Umbilical cord (tissue), 2 donors: ENCODE data around the gene LUC7L2. TPM values are rescaled to one million over a fixed set of nuclear protein-coding genes. Genes with fewer than 3 reads are reported as not detected.
"Not testable (repeated sequence)": the region's sequence is repeated elsewhere in the genome, so short reads cannot be mapped to it uniquely, and the experiment has no call there.

Experiments used
- DNase-seq: peaks from one replicate; pipeline ENCODE4 v3.0.0-alpha.2; 2015; ENCODE audit warnings: low spot score
- total RNA-seq: library from RNA; depleted of rRNA; stranded (reverse); fragments of >200 nt; gene quantifications from one replicate; pipeline ENCODE4 v1.2.3, GENCODE V29; 2014; ENCODE audit warnings: low replicate concordance; ENCODE audit not compliant: insufficient read depth

The LUC7L2 gene
- total RNA-seq, 1 donor from 2014 or later = 42.4 TPM

DNA sequence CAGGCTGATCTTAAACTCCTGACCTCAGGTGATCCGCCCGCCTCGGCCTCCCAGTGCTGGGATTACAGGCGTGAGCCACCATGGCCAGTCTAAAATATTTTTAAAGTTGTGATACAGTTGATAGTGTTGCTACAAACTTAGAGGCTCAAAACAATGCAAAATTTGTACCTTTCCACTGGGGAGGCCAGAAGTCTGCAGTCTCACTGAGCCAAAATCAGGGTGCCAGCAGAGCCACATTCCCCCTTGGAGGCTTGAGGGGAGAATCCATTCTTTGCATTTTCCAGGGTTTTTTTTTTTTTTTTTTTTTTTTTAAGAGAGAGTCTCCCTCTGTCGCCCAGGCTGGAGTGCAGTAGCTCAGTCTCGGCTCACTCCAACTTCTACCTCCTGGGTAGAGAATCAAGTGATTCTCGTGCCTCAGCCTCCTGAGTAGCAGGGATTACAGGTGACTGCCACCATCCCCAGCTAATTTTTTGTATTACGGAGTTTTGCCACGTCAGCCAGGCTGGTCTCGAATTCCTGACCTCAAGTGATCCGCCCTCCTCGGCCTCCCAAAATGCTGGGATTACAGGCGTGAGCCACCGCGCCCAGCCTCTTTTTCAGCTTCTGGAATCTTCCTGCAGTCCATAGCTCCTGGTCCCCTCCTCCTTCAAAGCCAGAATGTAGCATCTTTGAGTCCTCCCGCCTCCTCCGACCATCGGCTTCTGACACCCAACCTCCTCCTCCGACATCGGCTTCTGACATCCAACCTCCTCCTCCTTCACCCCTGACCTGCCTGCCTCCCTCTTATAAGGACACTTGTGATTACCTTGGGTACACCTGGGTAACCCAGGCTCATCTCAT, 86.6 kb downstream of the LUC7L2 start:
- no peak for DNase-seq

DNA sequence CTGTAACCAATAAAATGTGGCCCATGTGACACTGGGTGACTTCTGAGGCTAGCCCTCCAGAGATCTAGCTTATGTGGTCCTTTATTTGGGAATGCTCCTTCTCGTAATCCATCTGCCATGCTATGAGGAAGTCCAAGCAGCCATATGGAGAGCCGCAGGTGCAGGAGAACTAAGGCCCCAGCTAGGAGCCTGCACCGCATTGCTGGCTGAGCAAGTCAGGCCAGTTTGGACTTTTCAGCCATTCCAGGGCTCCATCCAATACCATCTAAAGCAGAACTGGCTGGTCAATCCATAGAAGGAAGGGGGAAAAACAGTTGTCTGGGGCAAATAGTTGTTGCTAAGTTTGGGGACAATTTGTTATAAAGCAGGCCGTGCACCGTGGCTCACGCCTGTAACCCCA, 91.2 kb downstream of the LUC7L2 start:
- no peak for DNase-seq

DNA sequence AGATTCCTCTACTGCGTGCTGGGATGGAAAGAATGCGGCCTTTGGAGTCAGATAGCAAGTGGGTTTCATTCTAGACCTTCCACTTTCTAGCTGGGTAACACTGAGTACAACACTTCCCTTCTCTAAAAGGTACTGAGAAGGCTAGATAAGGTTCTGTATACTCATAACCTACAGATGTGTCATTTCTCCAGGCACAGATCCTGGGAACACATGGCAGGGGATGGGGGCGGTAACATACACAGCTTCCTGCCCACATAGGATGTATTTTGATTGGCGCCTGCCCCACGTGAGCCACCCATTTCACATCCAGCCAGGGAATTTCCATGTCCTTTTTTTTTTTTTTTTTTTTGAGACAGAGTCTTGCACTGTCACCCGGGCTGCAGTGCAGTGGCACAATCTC, 91.9 kb downstream of the LUC7L2 start:
- no peak for DNase-seq

DNA sequence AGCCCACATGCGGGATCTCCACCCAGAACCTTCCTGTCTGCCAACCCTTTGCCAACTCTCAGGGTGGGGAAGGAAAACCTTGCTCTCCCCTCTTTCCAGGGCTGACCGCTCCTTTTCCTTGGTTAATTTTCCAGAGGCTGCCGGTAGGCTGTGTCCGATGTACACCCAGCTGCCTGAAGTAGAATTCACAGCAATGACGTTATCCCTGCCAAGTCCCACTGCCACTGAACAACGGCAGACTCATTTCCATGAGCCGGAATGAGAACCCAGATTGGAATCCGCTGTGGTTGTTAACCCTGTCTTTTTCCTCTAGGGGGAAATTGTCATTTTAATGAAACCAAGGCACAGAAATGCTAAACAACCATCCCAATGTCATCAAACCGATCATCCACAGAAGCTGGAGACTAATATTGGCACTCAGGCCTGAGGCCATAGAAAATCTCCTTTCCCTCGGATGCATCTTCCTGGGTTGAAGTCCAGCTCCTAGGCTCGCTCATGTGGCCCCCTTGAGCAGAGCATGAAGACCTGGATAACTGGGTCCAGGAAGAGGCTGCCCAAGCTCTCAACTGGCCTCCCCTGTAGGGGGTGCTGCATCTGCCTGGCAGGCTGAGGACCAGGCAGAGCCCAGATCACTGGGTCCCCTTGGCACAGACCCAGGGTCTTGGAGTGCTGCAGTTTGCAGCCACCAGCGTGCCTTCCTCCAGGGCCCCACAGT, 93.4 kb downstream of the LUC7L2 start:
- DNase-seq = peak; percentile 29

DNA sequence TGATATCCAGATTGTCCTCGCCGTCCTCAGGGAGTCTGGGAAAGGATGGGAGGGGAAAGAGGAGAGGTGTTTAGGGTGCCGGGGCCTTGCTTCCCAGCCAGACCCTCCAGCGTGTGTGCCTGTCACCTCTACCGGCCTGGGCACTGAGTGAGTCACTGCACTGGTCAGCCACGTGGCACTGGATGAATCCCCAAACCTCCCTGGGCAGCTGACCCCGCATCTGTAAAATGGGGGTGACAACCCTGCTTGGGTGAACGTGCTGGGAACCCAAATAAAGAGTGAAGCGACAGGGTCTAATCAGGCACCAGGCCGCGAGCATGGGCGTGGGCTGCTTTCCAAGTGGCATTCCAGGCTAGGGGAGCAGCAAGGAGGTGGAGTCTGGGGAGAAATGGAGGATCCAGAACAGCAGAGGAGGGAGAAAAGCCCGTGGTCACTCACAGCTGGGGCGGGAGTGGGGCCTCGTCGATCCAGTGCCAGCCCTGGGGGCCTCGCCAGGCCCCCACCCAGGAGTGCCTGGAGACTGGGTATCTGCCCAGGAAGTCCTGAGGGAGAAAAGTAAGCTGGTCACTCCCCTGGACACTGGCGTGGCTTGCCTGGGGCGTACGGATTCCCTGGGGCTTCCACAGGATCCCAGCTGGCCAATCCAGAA, 94.1 kb downstream of the LUC7L2 start:
- no peak for DNase-seq

DNA sequence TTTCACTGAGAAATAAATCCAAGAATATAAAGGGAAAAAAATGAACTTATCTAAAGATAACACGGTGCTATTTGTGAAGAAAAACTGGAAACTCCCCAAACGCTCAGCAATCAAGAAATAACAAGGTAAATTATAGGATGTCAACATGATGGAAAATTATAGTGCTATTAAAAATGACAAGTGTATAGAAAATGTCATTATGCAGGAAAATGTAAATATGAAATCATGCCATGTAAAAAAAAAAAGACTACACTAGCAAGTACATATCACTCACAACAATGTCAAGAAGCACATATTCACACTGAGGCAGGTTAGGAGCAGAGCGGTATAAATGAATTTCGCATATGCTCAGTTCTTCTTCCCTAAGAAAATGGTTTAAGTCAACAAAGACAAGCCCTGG, 96.1 kb downstream of the LUC7L2 start:
- no peak for DNase-seq

DNA sequence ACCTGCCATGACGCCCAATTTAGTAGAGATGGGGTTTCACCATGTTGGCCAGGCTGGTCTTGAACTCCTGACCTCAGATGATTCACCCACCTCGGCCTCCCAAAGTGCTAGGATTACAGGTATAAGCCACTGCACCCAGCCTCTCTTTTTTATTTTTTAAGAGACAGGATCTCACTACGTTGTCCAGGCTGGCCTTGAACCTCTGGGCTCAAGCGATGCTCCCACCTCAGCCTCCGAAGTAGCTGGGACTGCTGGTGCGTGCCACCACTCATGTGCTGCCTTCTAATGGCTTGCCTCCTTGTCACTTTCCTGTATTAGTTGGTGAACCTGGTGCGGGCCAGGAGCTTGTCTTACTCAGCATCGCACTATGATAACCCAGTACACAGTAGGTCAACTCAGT, 96.8 kb downstream of the LUC7L2 start:
- no peak for DNase-seq

DNA sequence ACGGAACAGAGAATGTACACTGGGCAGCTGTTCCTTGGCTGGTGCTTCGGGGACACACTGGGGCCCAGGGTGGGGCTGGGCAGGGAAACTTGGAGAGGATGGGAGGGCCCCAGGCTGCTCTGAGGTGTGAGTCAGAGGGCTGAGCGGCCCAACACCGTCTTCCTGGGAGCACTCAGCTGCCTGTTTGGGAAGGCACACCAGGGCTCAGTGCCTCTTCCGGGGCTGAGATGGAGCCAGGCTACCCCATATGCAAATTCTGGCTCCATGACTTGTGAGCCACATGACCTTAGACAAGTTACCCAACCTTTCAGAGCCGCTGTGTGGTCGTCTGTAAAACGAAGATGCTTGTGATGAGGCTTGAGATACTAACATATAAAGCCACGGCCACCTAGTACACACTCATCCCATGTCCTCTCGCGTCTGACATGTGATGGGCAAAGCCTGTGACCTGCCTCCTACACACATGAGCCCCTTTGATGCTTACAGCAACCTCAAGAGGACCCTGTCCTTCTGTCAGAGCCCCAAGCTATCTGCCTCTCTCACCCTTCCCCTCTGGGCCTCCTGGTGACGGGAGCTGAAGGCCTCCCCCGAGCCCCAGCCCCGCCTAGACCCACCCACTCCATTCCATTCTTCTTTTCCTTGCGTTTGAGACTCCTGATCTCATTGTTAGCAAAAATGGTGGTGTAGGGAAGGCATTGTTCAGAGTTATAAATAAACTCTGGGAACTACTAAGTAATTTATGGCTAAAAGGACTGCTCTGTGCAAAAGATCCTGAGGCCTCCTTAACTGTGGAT, 97.7 kb downstream of the LUC7L2 start:
- DNase-seq = no peak

DNA sequence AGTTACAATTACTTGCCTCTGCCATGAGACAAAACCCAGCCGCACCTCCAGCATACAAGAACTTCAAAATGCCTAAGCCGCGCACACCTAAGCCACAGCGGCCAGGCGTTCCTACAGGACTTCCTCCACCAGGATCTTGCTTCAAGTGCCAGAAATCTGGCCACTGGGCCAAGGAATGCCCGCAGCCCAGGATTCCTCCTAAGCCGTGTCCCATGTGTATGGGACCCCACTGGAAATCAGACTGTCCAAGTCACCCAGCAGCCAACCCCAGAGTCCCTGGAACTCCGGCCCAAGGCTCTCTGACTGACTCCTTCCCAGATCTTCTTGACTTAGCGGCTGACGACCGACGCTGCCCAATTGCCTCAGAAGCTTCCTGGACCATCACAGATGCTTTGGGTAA, 103.7 kb downstream of the LUC7L2 start:
- DNase-seq = not testable (repeated sequence)

DNA sequence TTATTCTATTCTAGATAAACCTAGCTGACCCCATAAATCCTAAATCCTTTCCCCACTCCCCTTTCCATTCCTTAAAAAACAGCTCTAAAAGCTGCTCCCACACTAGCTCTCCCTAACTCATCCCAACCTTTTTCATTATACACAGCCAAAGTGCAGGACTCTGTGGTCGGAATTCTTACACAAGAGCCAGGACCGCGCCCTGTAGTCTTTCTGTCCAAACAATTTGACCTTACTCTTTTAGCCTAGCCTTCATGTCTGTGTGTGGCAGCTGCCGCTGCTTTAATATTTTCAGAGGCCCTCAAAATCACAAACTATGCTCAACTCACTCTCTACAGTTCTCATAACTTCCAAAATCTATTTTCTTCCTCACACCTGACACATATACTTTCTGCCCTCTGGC, 104.8 kb downstream of the LUC7L2 start:
- DNase-seq = not testable (repeated sequence)

DNA sequence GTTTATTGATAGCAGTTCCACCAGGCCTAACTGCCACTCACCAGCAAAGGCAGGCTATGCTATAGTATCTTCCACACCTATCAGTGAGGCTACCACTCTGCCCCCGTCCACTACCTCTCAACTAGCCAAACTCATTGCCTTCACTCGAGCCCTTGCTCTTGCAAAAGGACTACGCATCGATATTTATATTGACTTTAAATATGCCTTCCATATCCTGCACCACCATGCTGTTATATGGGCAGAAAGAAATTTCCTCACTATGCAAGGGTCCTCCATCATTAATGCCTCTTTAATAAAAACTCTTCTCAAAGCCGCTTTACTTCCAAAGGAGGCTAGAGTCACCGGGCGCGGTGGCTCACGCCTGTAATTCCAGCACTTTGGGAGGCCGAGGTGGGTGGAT, 105.4 kb downstream of the LUC7L2 start:
- not testable (repeated sequence) for DNase-seq

DNA sequence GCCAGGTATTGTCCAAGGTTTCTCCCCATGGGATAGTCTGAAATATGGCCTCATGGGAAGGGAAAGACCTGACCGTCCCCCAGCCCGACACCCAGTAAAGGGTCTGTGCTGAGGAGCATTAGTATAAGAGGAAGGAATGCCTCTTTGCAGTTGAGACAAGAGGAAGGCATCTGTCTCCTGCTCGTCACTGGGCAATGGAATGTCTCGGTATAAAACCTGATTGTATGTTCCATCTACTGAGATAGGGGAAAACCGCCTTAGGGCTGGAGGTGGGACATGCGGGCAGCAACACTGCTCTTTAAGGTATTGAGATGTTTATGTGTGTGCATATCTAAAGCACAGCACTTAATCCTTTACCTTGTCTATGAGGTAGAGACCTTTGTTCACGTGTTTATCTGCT, 108.0 kb downstream of the LUC7L2 start:
- DNase-seq = not testable (repeated sequence)

DNA sequence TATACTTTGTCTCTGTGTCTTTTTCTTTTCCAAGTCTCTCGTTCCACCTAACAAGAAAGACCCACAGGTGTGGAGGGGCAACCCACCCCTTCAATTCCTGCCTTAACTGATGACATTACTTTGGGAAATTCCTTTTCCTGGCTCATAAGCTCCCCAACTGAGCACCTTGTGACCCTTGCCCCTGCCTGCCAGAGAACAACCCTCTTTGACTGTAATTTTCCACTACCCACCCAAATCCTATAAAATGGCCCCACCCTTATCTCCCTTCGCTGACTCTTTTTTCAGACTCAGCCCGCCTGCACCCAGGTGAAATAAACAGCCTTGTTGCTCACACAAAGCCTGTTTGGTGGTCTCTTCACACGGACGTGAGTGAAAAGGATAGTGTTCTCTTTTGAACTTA, 108.6 kb downstream of the LUC7L2 start:
- not testable (repeated sequence) for DNase-seq

DNA sequence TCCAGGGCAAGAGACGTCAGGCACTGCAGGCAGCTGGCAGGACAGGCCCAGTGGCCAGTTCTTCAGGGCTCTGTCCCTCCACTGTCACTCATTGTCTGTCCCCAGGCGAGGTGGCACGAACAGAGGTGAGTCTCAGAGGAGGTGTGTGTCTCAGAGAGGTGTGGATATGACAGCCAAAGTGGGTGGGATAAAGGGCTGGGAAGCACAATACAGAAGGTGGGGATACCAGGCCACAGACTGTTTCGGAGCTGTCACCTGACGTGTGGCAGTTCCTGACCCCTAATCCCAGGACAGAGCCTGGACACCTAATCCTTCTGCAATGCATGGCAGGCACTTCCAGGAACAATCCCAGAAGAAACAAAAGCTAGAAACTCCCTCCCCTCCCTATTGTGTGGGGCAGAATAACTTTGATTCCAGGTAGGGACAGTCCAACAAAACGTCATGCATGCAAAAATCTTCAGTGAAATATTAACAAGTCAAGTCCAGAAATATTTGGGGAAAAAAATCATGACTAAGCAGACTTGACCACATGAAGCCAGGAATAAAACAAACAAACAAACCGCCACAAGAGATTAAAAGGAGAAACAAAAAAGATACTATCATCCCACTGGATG, 112.2 kb downstream of the LUC7L2 start:
- no peak for DNase-seq

Other genes with a start within 250 kb of the LUC7L2 start
- 21.9 TPM for gene UBN2, start 128.7 kb upstream of the LUC7L2 start, total RNA-seq
- 5.5 TPM for gene FMC1, start 18.6 kb upstream of the LUC7L2 start, total RNA-seq
- 0.48 TPM for gene KLRG2, start 123.8 kb downstream of the LUC7L2 start, total RNA-seq
- 0.96 TPM for gene CLEC2L, start 163.8 kb downstream of the LUC7L2 start, total RNA-seq